ENCODE measurements around the gene GAS7.

GAS7 gene

DNA sequence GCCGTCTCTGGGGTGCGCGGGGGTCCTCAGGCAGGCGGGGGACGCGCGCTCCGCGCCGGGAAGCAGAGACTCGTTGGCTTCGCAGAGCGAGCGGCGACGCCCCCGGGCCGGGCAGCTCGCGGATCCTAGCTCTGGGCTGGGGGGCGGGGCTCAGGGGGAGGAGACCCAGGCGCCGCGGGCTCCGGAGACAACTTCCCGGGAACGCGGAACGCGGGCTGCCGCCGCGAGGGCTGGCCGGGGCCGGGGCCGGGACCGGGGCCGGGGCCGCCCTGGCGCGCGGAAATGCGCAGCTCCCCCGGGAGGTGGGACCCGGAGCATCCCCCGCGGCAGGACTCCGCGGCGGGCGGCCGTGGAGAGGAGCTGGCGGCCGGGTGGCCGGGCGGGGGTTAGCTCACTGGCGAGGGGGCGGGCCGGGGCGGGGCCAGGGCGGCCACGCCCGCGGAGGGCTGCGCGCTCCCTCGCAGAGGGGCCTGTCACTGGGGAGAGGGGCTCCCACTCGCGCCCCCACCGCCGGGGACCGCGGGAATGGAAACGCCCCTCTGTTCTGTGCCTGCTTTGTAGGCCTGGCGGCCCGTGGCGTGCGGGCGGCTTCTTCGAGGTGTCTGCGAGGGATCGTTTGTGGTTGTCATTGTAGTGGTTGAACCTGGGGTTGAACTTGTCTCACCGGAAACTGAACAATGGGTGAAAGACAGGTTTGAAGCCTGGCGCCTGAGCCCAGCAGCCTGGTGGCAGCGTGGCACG is at the start of gene GAS7:
Gene GAS7 (minus strand): TSS at position 98 of the 741 bp plus-strand sequence.
- FAIRE-seq, result peak; percentile 58
- DNase-seq (ENCODE audit: extremely low spot score, insufficient read length, low read depth), result peak; percentile 54

- no peak for DNase-seq (ENCODE audit: extremely low spot score, insufficient read length, low read depth)
- FAIRE-seq, result no peak
Observed at GRCh38 chr17:10247810-10248209, 49.4 kb upstream of the GAS7 start.

DNA sequence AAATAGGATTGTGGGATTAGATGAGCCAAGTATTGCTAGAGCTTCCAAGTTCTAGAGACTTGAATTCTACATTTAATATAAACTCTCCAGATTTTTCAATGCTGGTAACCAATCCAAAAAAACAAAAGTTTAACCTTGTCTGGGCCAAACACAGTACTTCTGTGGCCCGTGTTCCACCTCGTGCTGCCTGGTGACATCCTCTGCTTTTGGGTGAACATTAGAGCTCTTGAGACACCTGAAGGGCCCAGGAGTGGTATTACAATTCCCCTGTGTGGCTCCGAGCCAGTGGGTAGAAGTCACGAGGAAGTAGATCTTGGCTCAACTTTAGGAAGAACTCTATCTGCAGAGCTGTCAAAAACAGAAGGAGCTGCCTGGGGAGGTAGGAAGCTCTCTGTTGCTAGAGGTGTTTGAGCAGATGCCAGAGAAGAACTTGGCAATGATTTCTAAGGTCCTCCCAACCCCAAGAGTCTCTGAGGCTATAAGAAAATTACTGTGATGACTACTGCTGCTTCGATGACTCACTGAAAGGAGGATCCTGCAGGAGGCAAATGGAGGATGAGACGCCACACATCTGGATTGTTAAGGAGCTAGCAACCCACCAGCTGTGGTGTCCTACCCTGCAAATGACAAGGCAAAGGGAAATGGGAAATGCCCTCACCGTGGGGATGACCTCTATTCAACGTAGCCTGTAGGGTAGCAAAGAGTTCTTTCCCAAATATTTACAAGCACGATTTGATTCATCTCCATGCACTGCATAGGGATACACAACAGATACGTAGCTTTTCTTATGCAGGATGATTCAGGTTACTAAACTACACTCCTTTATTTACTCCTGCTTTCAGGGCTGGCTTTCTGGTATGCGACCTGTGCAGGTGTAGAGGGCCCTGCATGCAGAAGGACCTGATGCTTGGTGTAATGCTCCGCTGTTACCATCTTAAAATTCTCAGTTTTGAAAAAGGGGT is 45.8 kb upstream of the GAS7 start:
- no peak for FAIRE-seq
- no peak for DNase-seq (ENCODE audit: extremely low spot score, insufficient read length, low read depth)

- FAIRE-seq (no peak), DNase-seq (ENCODE audit: extremely low spot score, insufficient read length, low read depth) (no peak)
Observed at GRCh38 chr17:10241781-10242180, 43.4 kb upstream of the GAS7 start.

GRCh38 chr17:10238661-10239060 is 40.3 kb upstream of the GAS7 start:
- DNase-seq (ENCODE audit: extremely low spot score, insufficient read length, low read depth) (no peak), FAIRE-seq (no peak)

DNA sequence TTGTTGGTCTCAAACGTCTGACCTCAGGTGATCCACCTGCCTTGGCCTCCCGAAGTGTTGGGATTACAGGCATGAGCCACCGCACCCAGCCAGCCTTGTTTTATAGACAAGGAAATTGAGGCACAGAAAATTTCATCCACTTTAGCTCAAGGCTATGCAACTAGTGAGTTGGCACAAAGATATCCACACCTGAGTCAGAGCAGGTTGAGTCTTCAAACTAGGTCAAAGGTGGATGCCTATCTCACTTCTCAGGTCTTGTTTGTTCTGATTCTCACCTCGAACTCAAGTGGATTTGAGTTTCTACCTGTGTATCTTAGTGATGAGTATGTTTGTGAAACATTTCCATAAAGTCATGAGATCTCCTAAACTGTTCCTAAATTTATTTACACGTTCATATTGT is 35.6 kb upstream of the GAS7 start:
- no peak for FAIRE-seq

GRCh38 chr17:10233161-10233560 is 34.8 kb upstream of the GAS7 start:
- FAIRE-seq (no peak), DNase-seq (ENCODE audit: extremely low spot score, insufficient read length, low read depth) (no peak)

More for the DNA sequence above, 35.6 kb upstream of the GAS7 start:
- no peak for DNase-seq (ENCODE audit: extremely low spot score, insufficient read length, low read depth)

GRCh38 chr17:10229181-10229580 is 30.8 kb upstream of the GAS7 start:
- DNase-seq (ENCODE audit: extremely low spot score, insufficient read length, low read depth) (no peak), FAIRE-seq (no peak)

DNA sequence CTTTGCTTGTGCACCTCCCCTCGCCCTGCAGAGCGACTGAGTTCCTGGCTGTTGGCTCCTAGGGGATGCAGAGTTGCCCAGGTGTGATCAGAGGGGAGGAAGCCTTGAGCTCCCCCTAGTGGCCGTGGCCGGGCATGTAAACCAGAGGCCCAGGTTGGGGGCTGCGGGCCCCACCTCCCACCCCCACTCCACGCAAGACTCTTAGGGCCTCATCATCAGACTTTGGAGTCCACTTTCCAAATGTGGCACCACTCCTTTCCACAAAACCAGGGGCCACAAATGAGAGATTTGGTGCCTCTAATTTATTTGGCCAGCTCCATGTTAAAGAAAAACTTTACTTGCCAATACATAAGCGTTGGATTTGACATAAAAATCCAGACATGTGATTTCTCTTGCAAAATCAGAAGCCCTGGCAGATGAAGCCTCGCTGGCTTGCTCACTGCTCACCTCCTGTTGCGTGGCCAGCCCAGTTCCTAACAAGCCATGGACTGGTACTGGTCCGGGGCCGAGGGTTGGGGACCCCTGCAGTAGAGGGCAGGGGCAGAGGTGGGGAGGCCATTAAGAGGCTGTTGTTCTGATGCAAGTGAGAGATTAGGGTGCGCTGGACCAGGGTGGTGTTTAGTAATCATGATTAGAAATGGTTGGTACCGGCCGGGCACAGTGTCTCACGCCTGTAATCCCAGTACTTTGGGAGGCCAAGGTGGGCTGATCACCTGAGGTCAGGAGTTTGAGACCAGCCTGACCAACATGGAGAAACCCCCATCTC is 28.7 kb upstream of the GAS7 start:
- FAIRE-seq, result peak; percentile 78

DNA sequence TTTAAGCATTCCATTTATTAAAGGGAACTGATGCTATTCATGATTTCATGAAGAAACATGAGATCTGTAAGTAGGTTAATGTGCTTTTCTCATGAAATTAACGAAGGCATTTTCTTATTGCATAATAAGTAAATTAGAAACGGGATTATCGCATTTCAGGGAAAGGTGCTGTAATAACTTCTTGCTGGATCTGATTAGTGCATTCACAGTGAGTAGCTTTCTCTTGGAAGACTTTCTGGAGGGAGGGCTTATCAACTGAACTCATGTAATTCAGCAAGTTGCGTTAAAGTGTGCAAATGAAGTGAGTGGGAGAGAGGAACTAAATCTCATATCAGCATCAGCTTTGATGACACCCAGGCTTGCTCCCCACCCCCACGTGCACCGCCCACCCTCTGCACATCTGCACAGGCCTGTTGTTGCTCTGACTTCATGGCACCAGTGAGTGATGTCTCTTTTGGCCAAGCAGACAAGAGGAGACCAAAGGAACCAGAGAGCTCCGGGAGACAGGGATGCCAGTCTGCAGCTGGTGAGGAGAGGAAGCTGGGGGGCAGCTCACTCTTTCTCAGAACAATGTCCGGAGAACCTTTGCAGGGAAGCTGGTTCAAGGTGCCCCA is 26.3 kb upstream of the GAS7 start:
- no peak for DNase-seq (ENCODE audit: extremely low spot score, insufficient read length, low read depth)
- FAIRE-seq, result no peak

More for the DNA sequence above, 28.7 kb upstream of the GAS7 start:
- peak; percentile 73 for DNase-seq (ENCODE audit: extremely low spot score, insufficient read length, low read depth)

DNA sequence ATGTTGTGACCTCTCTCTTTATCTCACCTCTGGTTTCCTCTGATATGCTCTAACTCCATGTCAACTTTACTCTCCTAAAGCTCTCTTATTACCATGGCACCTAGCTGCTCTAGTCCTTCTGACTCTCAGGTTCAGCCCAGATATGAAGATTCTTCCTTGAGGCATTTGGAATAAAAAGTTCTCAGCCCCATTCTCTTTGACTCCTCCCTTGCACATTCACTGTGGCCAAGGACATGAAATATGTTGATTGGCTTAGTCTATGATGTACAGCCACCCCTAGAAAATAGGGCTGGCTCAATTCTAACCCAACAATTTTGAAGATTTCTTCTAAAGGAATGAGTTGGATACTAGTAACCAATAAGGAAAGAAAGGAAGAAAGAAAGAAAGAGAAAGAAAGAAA is 20.8 kb upstream of the GAS7 start:
- peak; percentile 38 for FAIRE-seq
- no peak for DNase-seq (ENCODE audit: extremely low spot score, insufficient read length, low read depth)

DNA sequence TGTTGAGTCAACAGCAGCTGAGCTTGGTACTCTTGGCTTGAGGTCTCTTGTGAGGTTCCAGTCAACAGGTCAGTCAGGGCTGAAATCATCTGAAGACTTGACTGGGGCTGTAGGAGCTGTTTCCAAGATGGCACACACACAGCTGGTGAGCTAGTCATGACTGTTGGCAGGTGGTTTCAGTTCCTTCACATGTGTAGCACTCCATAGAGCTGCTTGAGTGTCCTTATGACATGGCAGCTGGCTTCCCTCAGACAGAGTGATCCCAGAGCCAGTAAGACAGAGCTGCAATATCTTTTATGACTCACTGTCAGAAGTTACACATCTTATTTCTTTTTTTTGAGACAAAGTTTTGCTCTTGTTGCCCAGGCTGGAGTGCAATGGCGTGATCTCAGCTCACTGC is 19.5 kb upstream of the GAS7 start:
- no peak for FAIRE-seq
- no peak for DNase-seq (ENCODE audit: extremely low spot score, insufficient read length, low read depth)

DNA sequence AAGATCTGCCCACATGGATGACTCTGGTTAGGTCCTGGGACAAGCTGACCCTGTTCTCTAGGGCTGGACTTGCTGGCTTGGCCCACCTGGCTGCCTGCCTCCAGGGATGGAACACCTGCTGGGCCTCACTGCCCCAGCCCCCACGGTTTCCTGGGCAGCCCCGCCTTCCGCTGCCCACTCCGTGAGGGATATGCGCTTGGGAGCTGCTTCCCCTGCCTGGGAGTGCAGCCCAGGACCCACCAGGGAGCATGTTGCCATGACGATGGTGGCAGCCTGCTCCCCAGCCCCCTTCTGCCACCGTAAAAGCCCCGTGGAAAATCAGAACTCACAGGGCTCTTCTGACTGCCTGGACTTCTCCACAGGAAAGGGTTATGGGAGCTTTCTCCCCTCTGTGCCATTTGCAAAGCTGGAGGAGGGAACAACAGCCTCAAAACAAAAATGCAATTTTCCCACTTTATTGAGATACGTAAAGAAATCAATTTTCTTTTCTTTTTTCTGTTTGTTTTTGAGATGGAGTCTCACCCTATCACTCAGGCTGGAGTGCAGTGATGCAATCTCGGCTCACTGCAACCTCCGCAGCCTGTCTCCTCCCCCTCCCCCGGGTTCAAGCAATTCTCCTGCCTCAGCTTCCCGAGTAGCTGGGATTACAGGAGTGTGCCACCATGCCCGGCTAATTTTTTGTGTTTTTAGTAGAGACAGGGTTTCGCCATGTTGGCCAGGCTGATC is 18.0 kb upstream of the GAS7 start:
- no peak for FAIRE-seq
- DNase-seq (ENCODE audit: extremely low spot score, insufficient read length, low read depth), result no peak

GRCh38 chr17:10215286-10215685 is 16.9 kb upstream of the GAS7 start:
- DNase-seq (ENCODE audit: extremely low spot score, insufficient read length, low read depth), result no peak
- FAIRE-seq, result no peak

DNA sequence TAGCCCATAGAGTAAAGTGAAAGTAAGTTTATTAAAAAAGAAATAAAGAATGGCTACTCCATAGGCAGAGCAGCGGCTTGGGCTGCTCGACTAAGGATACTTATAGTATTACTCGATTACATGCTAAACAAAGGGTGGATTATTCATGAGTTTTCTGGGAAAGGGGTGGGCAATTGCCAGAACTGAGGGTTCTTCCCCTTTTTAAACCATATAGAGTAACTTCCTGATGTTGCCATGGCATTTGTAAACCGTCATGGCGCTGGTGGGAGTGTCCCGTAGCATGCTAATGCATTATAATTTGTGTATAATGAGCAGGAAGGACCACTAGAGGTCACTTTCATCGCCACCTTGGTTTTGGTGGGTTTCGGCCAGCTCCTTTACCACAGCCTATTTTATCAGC is 13.3 kb upstream of the GAS7 start:
- FAIRE-seq (no peak), DNase-seq (ENCODE audit: extremely low spot score, insufficient read length, low read depth) (no peak)

DNA sequence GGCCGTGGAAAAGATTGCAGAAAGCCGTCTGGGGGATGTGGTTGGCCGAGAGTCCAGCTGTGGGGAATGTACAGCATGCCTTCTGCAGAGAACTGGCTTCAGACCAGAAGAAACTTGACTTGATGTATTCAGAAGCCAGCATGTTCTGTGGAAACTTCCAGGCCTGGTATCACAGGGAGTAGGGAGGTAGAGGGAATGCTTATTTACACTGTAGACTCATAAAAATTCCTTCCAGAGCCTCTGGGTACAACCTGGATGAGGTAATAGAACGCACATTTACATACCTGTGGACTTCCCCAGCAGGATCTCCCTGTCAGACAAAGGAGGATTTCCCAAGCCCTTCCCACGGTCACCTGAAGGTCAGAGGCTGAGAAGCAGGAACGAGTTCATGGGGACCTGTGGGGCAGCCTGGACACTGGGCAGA is 11.8 kb upstream of the GAS7 start:
- no peak for FAIRE-seq

DNA sequence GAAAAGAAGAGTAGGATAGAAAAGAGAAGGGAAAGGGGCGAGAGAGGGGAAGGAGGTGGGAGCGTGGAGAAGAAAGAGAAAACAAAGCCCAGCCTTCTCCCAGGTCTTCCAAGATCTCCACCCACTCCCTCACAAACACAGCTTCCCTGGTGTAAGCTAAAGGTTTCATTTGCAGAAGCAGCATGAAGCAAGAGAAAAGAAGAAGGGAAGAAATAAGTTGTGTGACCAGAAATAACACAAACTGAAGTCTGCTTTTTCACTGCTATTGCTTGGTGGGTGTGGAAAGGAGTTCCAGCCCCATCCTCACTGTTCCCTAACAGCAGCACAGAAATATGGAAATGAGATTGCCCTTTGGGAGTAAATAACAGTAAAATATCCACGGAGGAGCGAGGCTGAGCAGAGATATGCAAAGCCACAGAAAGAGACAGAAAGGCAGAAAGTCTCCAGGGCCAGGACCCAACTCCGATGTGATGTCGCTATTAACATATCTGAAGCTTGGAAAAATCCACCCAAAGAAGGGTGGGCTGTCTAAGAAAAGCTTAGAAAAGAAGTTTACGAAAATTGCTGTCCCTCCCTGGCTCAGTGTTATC is 10.3 kb upstream of the GAS7 start:
- FAIRE-seq, result no peak

More for the DNA sequence above, 11.8 kb upstream of the GAS7 start:
- no peak for DNase-seq (ENCODE audit: extremely low spot score, insufficient read length, low read depth)

DNA sequence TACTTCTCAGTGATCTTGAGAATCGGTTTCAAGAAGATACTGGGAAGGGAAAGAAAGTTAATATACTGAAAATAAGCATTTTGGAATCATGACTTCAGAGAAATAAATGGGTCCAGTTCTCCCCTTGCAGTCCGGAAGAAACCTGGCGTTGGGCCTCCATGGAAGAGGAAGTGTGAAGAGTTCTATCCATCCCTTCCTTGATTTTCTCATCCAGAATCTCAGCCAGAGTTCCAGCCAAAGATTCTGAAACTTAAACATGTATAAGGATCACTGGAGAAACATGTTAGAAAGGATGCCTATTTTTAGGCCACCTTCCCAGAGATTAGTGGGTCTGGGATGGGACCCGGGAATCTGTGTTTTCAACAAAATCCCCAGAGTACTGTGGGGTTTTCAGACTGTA is 8.7 kb upstream of the GAS7 start:
- no peak for FAIRE-seq

More for the DNA sequence above, 10.3 kb upstream of the GAS7 start:
- no peak for DNase-seq (ENCODE audit: extremely low spot score, insufficient read length, low read depth)

More for the DNA sequence above, 8.7 kb upstream of the GAS7 start:
- DNase-seq (ENCODE audit: extremely low spot score, insufficient read length, low read depth), result no peak

Data from GM18507 (cell line).